Umbilical cord (tissue), 2 donors: ENCODE measurements around the gene SPINK1. TPM values are rescaled to one million over a fixed set of nuclear protein-coding genes. Genes with fewer than 3 reads are reported as not detected.
"Not testable (repeated sequence)": the region's sequence is repeated elsewhere in the genome, so short reads cannot be mapped to it uniquely, and the experiment has no call there.

Source experiments
- DNase-seq: peaks from one replicate; pipeline ENCODE4 v3.0.0-alpha.2; 2015; ENCODE audit warnings: low spot score
- total RNA-seq: library from RNA; depleted of rRNA; stranded (reverse); fragments of >200 nt; gene quantifications from one replicate; pipeline ENCODE4 v1.2.3, GENCODE V29; 2014; ENCODE audit warnings: low replicate concordance; ENCODE audit not compliant: insufficient read depth

Gene SPINK1
- total RNA-seq, 1 donor from 2014 or later = 14.0 TPM

GRCh38 chr5:147809830-147810666, 21.4 kb downstream of the SPINK1 start:
- no peak for DNase-seq

- peak; percentile 6 for DNase-seq
Measured at GRCh38 chr5:147805030-147805454, 26.4 kb downstream of the SPINK1 start.

GRCh38 chr5:147804334-147804733, 27.1 kb downstream of the SPINK1 start:
- no peak for DNase-seq

- DNase-seq = no peak
Measured at GRCh38 chr5:147803926-147804325, 27.5 kb downstream of the SPINK1 start.

GRCh38 chr5:147803161-147803560, 28.3 kb downstream of the SPINK1 start:
- not testable (repeated sequence) for DNase-seq

GRCh38 chr5:147801461-147801860, 30.0 kb downstream of the SPINK1 start:
- DNase-seq = no peak

GRCh38 chr5:147800491-147800890, 31.0 kb downstream of the SPINK1 start:
- DNase-seq = no peak

GRCh38 chr5:147796556-147797308, 34.7 kb downstream of the SPINK1 start:
- DNase-seq = no peak

- DNase-seq = no peak
Measured at GRCh38 chr5:147791181-147791580, 40.3 kb downstream of the SPINK1 start.

GRCh38 chr5:147789820-147790219, 41.7 kb downstream of the SPINK1 start:
- DNase-seq = no peak

- peak; percentile 20 for DNase-seq
Measured at GRCh38 chr5:147788023-147788422, 43.4 kb downstream of the SPINK1 start.

- DNase-seq = no peak
Measured at GRCh38 chr5:147786142-147786541, 45.3 kb downstream of the SPINK1 start.

- no peak for DNase-seq
Measured at GRCh38 chr5:147784146-147784987, 47.1 kb downstream of the SPINK1 start.

GRCh38 chr5:147782110-147783028, 49.1 kb downstream of the SPINK1 start, which contains the start of gene JAKMIP2:
TSS of gene JAKMIP2 (minus strand) at chr5:147782728. CDS start at chr5:147671806, 110,922 bp downstream.
- DNase-seq = peak; percentile 96

GRCh38 chr5:147780924-147781573, 50.4 kb downstream of the SPINK1 start:
- no peak for DNase-seq

GRCh38 chr5:147779694-147780093, 51.8 kb downstream of the SPINK1 start:
- no peak for DNase-seq

- DNase-seq = no peak
Measured at GRCh38 chr5:147776989-147777388, 54.5 kb downstream of the SPINK1 start.
